K562 (cell line): ENCODE measurements around the gene NBEAL2. TPM values are rescaled to one million over a fixed set of nuclear protein-coding genes. Genes with fewer than 3 reads are reported as not detected.
A peak's percentile ranks its signal among the peaks of the same experiment; 100 is the strongest.

Source experiments
- ADNP ChIP-seq: fragments of 200-800 bp; sonication (Bioruptor generic); IDR thresholded peaks from 2 replicates; pipeline ENCODE4 v1.6.1; 2016; ENCODE audit warnings: missing genetic modification characterization, missing compliant biosample characterization
- ATF4 ChIP-seq: fragments of 450-650 bp; formaldehyde crosslinking; IDR thresholded peaks from 2 replicates; pipeline ENCODE4 v1.4.0; 2022; ENCODE audit warnings: mild to moderate bottlenecking, moderate library complexity
- BRCA1 ChIP-seq, 2 experiments: fragments of 450-650 bp in 1 of 2; sonication (generic) in 1 of 2; formaldehyde crosslinking in 1 of 2; IDR thresholded peaks; 2 replicates each; pipeline versions ENCODE4 v1.5.0 to v1.6.1; 2017 to 2020; ENCODE audit warnings: mild to moderate bottlenecking in 1 of 2, missing genetic modification reagents in 1 of 2
- CBX5 ChIP-seq: IDR thresholded peaks from 2 replicates; pipeline ENCODE4 v1.6.1; 2014; ENCODE audit warnings: low read depth, borderline replicate concordance
- ESRRB ChIP-seq: fragments of 250-450 bp; sonication (Bioruptor Pico); IDR thresholded peaks from 2 replicates; pipeline ENCODE4 v1.5.0; 2020; ENCODE audit warnings: mild to moderate bottlenecking, moderate library complexity, borderline replicate concordance
- ETS2 ChIP-seq: IDR thresholded peaks from 2 replicates; pipeline ENCODE4 v1.6.1; 2016; ENCODE audit warnings: borderline replicate concordance, missing genetic modification characterization, mild to moderate bottlenecking, moderate library complexity, missing compliant biosample characterization; ENCODE audit not compliant: poor library complexity, severe bottlenecking
- GABPA ChIP-seq: fragments of 200-800 bp; sonication (Bioruptor generic); conservative IDR thresholded peaks from 2 replicates; pipeline ENCODE4 v1.6.1; 2016; ENCODE audit warnings: low read depth, missing genetic modification characterization, missing compliant biosample characterization
- MBD1 ChIP-seq: fragments of 250-450 bp; sonication (Bioruptor Pico); IDR thresholded peaks from 2 replicates; pipeline ENCODE4 v1.8.0; 2022; ENCODE audit warnings: inconsistent platforms
- NCOA2 ChIP-seq, 2 experiments: fragments of 450-650 bp; IDR thresholded peaks; 2 replicates each; pipeline ENCODE4 v1.6.1; 2018; ENCODE audit warnings: mild to moderate bottlenecking in 2 of 2, moderate library complexity in 1 of 2; ENCODE audit not compliant: partially characterized antibody in 2 of 2
- SIX5 ChIP-seq, 2 experiments: IDR thresholded peaks; 2 replicates each; pipeline ENCODE4 v1.6.1; 2011; ENCODE audit warnings: low read length in 2 of 2, borderline replicate concordance in 1 of 2, low read depth in 1 of 2, mild to moderate bottlenecking in 1 of 2, moderate library complexity in 1 of 2; ENCODE audit not compliant: insufficient read depth in 1 of 2
- SPI1 ChIP-seq: IDR thresholded peaks from 2 replicates; pipeline ENCODE4 v1.6.1; 2011; ENCODE audit warnings: low read depth, low read length, control low read depth, borderline replicate concordance
- TEAD1 ChIP-seq, 2 experiments: fragments of 450-650 bp in 1 of 2; sonication (generic) in 1 of 2; formaldehyde crosslinking; IDR thresholded peaks; 2 replicates each; pipeline versions ENCODE4 v1.4.0 to v1.8.0; 2020 to 2022; ENCODE audit warnings: mild to moderate bottlenecking in 2 of 2, missing genetic modification reagents in 1 of 2
- TGIF2 ChIP-seq: sonication (generic); formaldehyde crosslinking; IDR thresholded peaks from 2 replicates; pipeline ENCODE4 v1.8.1; 2022; ENCODE audit warnings: mild to moderate bottlenecking, missing genetic modification reagents, moderate library complexity
- ZNF124 ChIP-seq: sonication (generic); formaldehyde crosslinking; IDR thresholded peaks from 2 replicates; pipeline ENCODE4 v1.8.1; 2022; ENCODE audit warnings: missing genetic modification reagents
- ZNF212 ChIP-seq: fragments of 450-650 bp; formaldehyde crosslinking; IDR thresholded peaks from 2 replicates; pipeline ENCODE4 v1.4.0; 2020; ENCODE audit warnings: mild to moderate bottlenecking
- ZNF766 ChIP-seq: fragments of 200-800 bp; sonication (Bioruptor generic); conservative IDR thresholded peaks from 2 replicates; pipeline ENCODE4 v1.6.1; 2016; ENCODE audit warnings: missing genetic modification characterization, missing compliant biosample characterization
- ZNF785 ChIP-seq: fragments of 250-450 bp; sonication (Bioruptor Pico); IDR thresholded peaks from 2 replicates; pipeline ENCODE4 v1.4.0; 2020; ENCODE audit warnings: mild to moderate bottlenecking
- polyA plus RNA-seq, 8 experiments: library from polyadenylated mRNA; depleted of rRNA in 4 of 8; stranded (reverse) in 5 of 8; unstranded in 3 of 8; fragments of >200 nt; fragmentation: Nextera tagmentation in 2 of 8; fragmentation: Illumina TruSeq in 1 of 8; extraction: Ambion mirVana in 2 of 8; extraction: Trizol in 1 of 8; gene quantifications; 2 replicates each; pipeline versions ENCODE4 v1.2.1 to v1.2.3, GENCODE V29; 2011 to 2014; ENCODE audit warnings: inconsistent platforms in 1 of 8, missing spikeins in 1 of 8
- total RNA-seq, 7 experiments: library from RNA; depleted of rRNA in 6 of 7; stranded (reverse); fragments of >200 nt in 6 of 7; fragmentation: Illumina TruSeq in 2 of 7; extraction: Trizol in 2 of 7; gene quantifications; 2 replicates each; pipeline versions ENCODE4 v1.2.1 to v1.2.3, GENCODE V29; 2011 to 2021; ENCODE audit warnings: low replicate concordance in 1 of 7
- TF ChIP-seq, protein P1 (sequence below): fragments of 250-450 bp; sonication (Bioruptor Pico); IDR thresholded peaks from 2 replicates; pipeline ENCODE4 v1.8.0; 2021; ENCODE audit warnings: borderline replicate concordance, mild to moderate bottlenecking, moderate library complexity; ENCODE audit not compliant: poor library complexity, severe bottlenecking
- TF ChIP-seq, protein P2 (sequence below): fragments of 450-650 bp; formaldehyde crosslinking; IDR thresholded peaks from 2 replicates; pipeline ENCODE4 v1.4.0; 2022; ENCODE audit warnings: missing genetic modification characterization
- TF ChIP-seq, protein P3 (sequence below): fragments of 450-650 bp; IDR thresholded peaks from 2 replicates; pipeline ENCODE4 v1.6.1; 2016

NBEAL2 gene
- total and polyA plus RNA-seq, 9 of the 15 experiments (the other 6 are each of a cell fraction or from before 2014, with no cell fraction given), result 0.06 to 114 (median 29.6) TPM

DNA sequence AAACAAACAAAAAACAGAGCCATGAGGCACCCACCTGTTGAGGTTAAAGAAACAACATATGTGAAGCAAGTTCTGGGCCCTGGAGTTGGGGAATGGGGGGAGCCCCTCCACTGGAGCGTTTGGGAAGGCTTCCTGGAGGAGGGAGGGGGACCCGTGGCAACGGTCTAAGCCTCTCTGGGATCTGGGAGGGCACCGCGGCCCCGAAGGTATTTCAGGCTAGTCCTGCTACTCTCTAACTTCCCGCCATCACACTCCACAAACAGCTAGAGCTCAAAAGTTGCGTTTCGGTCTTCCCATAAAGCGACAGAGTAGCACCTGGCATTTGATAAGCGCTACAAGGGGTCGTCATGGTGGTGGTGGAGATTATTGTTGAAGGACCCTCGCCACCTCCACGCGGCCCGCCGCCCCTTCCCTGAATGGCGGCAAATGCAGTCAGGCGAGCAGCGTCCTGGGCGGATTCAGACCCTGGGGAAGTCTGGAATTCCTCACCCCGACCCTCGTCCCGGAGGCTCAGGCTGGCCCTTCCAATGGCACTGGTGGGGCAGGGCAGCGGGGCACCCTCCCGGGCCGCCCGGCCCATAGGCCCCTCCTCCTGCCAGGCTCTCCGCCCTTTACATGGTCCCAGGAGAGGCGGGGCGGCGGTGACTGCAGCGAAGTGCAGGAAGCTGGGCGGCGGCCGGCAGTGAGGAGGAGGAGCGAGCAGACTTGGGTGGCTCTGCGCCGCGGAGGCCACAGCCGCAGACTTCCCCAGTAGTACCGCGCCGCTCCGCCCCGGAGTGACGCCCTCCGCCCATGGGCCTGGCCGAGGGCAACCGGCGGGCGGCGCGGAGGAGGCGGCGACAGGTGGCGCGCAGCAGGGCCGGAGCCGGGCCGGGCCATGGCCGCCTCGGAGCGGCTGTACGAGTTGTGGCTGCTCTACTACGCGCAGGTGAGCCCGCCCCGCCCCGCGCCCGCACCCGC, at the start of gene NBEAL2 (continued):
- TF ChIP-seq ZNF766 (CRISPR knock-in tag) (peak; percentile 12; the same call in 1 of the 2 replicates), ADNP (tag) (no peak), SPI1 (peak; percentile 49; the same call in 1 of the 2 replicates), ZNF212 (0 out of 2 replicates have a peak, but pooled peaks have one; percentile 11), TGIF2 (no peak), ATF4 (CRISPR knock-in tag) (no peak), GABPA (0 out of 2 replicates have a peak, but pooled peaks have one; percentile 39), ZNF785 (CRISPR knock-in tag) (no peak), CBX5 (no peak; the same call in 1 of the 2 replicates), ETS2 (tag) (no peak), MBD1 (CRISPR knock-in tag) (no peak), NCOA2 (IDR thresholded peaks at IDR 0.05; ENCODE audit: partially characterized antibody in 2 of 2) (no peak), ESRRB (no peak), SIX5 (IDR thresholded peaks at IDR 0.05; ENCODE audit: borderline replicate concordance in 1 of 2, insufficient read depth in 1 of 2, low read depth in 1 of 2, low read length in 2 of 2) (no peak), ZNF124 (no peak), BRCA1 (IDR thresholded peaks at IDR 0.05) (no peak), BRCA1 (CRISPR knock-in tag; IDR thresholded peaks at IDR 0.05) (no peak), TEAD1 (CRISPR knock-in tag; IDR thresholded peaks at IDR 0.05) (peak; percentile 13 to 73; a peak in 1 of 4 replicates)
- TF ChIP-seq, protein P1, sequence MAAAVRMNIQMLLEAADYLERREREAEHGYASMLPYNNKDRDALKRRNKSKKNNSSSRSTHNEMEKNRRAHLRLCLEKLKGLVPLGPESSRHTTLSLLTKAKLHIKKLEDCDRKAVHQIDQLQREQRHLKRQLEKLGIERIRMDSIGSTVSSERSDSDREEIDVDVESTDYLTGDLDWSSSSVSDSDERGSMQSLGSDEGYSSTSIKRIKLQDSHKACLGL (CRISPR knock-in tag), result peak; percentile 41
- TF ChIP-seq, protein P2, sequence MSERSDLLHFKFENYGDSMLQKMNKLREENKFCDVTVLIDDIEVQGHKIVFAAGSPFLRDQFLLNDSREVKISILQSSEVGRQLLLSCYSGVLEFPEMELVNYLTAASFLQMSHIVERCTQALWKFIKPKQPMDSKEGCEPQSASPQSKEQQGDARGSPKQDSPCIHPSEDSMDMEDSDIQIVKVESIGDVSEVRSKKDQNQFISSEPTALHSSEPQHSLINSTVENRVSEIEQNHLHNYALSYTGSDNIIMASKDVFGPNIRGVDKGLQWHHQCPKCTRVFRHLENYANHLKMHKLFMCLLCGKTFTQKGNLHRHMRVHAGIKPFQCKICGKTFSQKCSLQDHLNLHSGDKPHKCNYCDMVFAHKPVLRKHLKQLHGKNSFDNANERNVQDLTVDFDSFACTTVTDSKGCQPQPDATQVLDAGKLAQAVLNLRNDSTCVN (CRISPR knock-in tag), result no peak
- TF ChIP-seq, protein P3, sequence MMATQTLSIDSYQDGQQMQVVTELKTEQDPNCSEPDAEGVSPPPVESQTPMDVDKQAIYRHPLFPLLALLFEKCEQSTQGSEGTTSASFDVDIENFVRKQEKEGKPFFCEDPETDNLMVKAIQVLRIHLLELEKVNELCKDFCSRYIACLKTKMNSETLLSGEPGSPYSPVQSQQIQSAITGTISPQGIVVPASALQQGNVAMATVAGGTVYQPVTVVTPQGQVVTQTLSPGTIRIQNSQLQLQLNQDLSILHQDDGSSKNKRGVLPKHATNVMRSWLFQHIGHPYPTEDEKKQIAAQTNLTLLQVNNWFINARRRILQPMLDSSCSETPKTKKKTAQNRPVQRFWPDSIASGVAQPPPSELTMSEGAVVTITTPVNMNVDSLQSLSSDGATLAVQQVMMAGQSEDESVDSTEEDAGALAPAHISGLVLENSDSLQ, result peak; percentile 46
